AG10803 (cell line): Measurements from ENCODE around the gene TRPM3.

ENCODE experiments used
- DNase-seq: peaks from one replicate; pipeline ENCODE4 v3.0.0; 2010; ENCODE audit warnings: low read depth
- H3K4me3 ChIP-seq: 2 replicates; pipeline ENCODE4 v1.5.1; 2011; ENCODE audit warnings: mild to moderate bottlenecking, low read length, control low read depth
- CTCF ChIP-seq: conservative IDR thresholded peaks from 2 replicates; pipeline ENCODE4 v1.5.1; 2011; ENCODE audit warnings: mild to moderate bottlenecking, low read length, control low read depth, inconsistent platforms

Gene TRPM3

GRCh38 chr9:70510157-70510770 is 611.2 kb downstream of the TRPM3 start:
- peak; percentile 44 for TF ChIP-seq CTCF
- no peak overlapping the region for H3K4me3 ChIP-seq
- no peak for DNase-seq

- TF ChIP-seq CTCF, result no peak
- DNase-seq, result peak; percentile 62
- H3K4me3 ChIP-seq, result no peak overlapping the region
These were observed 615.3 kb downstream of the TRPM3 start for GRCh38 chr9:70506159-70506558.

GRCh38 chr9:70504834-70505233 is 616.6 kb downstream of the TRPM3 start:
- DNase-seq, result peak; percentile 40
- TF ChIP-seq CTCF, result no peak
- no peak overlapping the region for H3K4me3 ChIP-seq

GRCh38 chr9:70502690-70503089 is 618.7 kb downstream of the TRPM3 start:
- peak; percentile 43 for DNase-seq
- TF ChIP-seq CTCF, result no peak
- no peak overlapping the region for H3K4me3 ChIP-seq

GRCh38 chr9:70500793-70501192 is 620.6 kb downstream of the TRPM3 start:
- DNase-seq, result no peak
- no peak for TF ChIP-seq CTCF
- no peak overlapping the region for H3K4me3 ChIP-seq

- no peak overlapping the region for H3K4me3 ChIP-seq
- TF ChIP-seq CTCF, result no peak
- no peak for DNase-seq
These were observed 621.8 kb downstream of the TRPM3 start for GRCh38 chr9:70499621-70500020.

- TF ChIP-seq CTCF, result no peak
- H3K4me3 ChIP-seq, result no peak overlapping the region
- DNase-seq, result no peak
These were observed 622.6 kb downstream of the TRPM3 start for GRCh38 chr9:70498866-70499265.
